Esophagus mucosa (tissue), 1 donor: ENCODE data around the gene FLAD1. TPM values are rescaled to one million over a fixed set of nuclear protein-coding genes. Genes with fewer than 3 reads are reported as not detected.

Experiments
- ATAC-seq: fragments of 200-7000 bp; cut with Tn5 transposase; one replicate; pipeline ENCODE4 v1.9.1; 2020
- total RNA-seq: library from RNA; stranded (reverse); gene quantifications from one replicate; pipeline ENCODE4 v1.2.4, GENCODE V29; 2023
- donor health status: DM: yes; HTN: yes; CAD: no.

The FLAD1 gene
- 29.6 TPM for total RNA-seq

GRCh38 chr1:154982897-154983648, at the start of gene FLAD1:
Gene FLAD1 (plus strand): TSS chr1:154983344. CDS start chr1:154983695, 351 bp downstream.
- ATAC-seq: peak; percentile 99

GRCh38 chr1:154934358-154934948, 48.7 kb upstream of the FLAD1 start:
- ATAC-seq: no peak

GRCh38 chr1:154935749-154936554, 47.2 kb upstream of the FLAD1 start:
- ATAC-seq: no peak

GRCh38 chr1:154936555-154937084, 46.5 kb upstream of the FLAD1 start, which contains the start of gene PMVK:
Gene PMVK (minus strand): TSS chr1:154936719. CDS start chr1:154936685, 34 bp downstream.
- peak; percentile 83 for ATAC-seq

GRCh38 chr1:154937085-154937987, 45.8 kb upstream of the FLAD1 start:
- ATAC-seq: peak; percentile 69

- no peak for ATAC-seq
Observed at GRCh38 chr1:154937988-154938386, 45.2 kb upstream of the FLAD1 start.

GRCh38 chr1:154938604-154939399, 44.3 kb upstream of the FLAD1 start:
- ATAC-seq: peak; percentile 74

- no peak for ATAC-seq
Observed at GRCh38 chr1:154940213-154940560, 43.0 kb upstream of the FLAD1 start.

- no peak for ATAC-seq
Observed at GRCh38 chr1:154940651-154941194, 42.4 kb upstream of the FLAD1 start.

GRCh38 chr1:154941333-154942013, 41.7 kb upstream of the FLAD1 start:
- no peak for ATAC-seq

GRCh38 chr1:154943649-154944400, 39.3 kb upstream of the FLAD1 start:
- no peak for ATAC-seq

GRCh38 chr1:154944401-154945159, 38.6 kb upstream of the FLAD1 start:
- ATAC-seq: no peak

GRCh38 chr1:154945160-154945961, 37.8 kb upstream of the FLAD1 start:
- ATAC-seq: no peak

- ATAC-seq: no peak
Observed at GRCh38 chr1:154945962-154946850, 36.9 kb upstream of the FLAD1 start.

GRCh38 chr1:154948079-154948478, 35.1 kb upstream of the FLAD1 start:
- ATAC-seq: no peak

- ATAC-seq: no peak
Observed at GRCh38 chr1:154951901-154952657, 31.1 kb upstream of the FLAD1 start.
